CD14-positive monocyte (primary cell): ENCODE results near the gene CHI3L2. TPM values are rescaled to one million over a fixed set of nuclear protein-coding genes. Genes with fewer than 3 reads are reported as not detected.

Experiments used
- DNase-seq, 3 donors: peaks; one replicate each; pipeline ENCODE4 v3.0.0-alpha.2; 2011 to 2022
- H2AFZ ChIP-seq: 2 replicates; pipeline ENCODE4 v1.6.0; 2012; ENCODE audit warnings: mild to moderate bottlenecking, low read depth, low read length, inconsistent platforms; ENCODE audit not compliant: insufficient read depth, poor library complexity, severe bottlenecking
- H3K27ac ChIP-seq, 2 donors: 1 replicate in 1 of 2; 2 replicates in 1 of 2; pipeline ENCODE4 v1.5.1; 2012 to 2013; ENCODE audit warnings: low read length in 2 of 2, control low read depth in 1 of 2, inconsistent platforms in 1 of 2, low read depth in 1 of 2, mild to moderate bottlenecking in 1 of 2
- H3K27me3 ChIP-seq, 2 donors: one replicate each; pipeline versions ENCODE4 v1.6.0 to v1.6.1; 2011 to 2013; ENCODE audit warnings: low read length in 2 of 2; ENCODE audit not compliant: control insufficient read depth in 2 of 2, insufficient read depth in 2 of 2
- H3K36me3 ChIP-seq, 2 donors: replicated peaks in 1 of 2; 1 replicate in 1 of 2; 2 replicates in 1 of 2; pipeline versions ENCODE4 v1.5.1 to v1.6.1; 2012 to 2013; ENCODE audit warnings: low read length in 2 of 2, control low read depth in 1 of 2, inconsistent platforms in 1 of 2, mild to moderate bottlenecking in 1 of 2; ENCODE audit not compliant: insufficient read depth in 2 of 2, control insufficient read depth in 1 of 2
- H3K4me1 ChIP-seq, 2 donors: 1 replicate in 1 of 2; 2 replicates in 1 of 2; pipeline versions ENCODE4 v1.5.1 to v1.6.1; 2012 to 2013; ENCODE audit warnings: low read length in 2 of 2, control low read depth in 1 of 2, inconsistent platforms in 1 of 2, mild to moderate bottlenecking in 1 of 2, moderate library complexity in 1 of 2; ENCODE audit not compliant: insufficient read depth in 2 of 2, control insufficient read depth in 1 of 2
- H3K4me2 ChIP-seq: replicated peaks from 2 replicates; pipeline ENCODE3; 2012; ENCODE audit warnings: low read length, moderate library complexity, mild to moderate bottlenecking; ENCODE audit not compliant: poor library complexity, severe bottlenecking; ENCODE audit errors: extremely low read depth
- H3K4me3 ChIP-seq, 3 experiments: fragments of 200-600 bp in 1 of 3; sonication (generic) in 1 of 3; replicated peaks in 1 of 3; 1 replicate in 2 of 3; 2 replicates in 1 of 3; pipeline ENCODE4 v1.5.1; 2011 to 2013; ENCODE audit warnings: low read length in 3 of 3, mild to moderate bottlenecking in 3 of 3, control low read depth in 2 of 3, low read depth in 2 of 3, inconsistent platforms in 1 of 3, moderate library complexity in 1 of 3
- H3K79me2 ChIP-seq: 2 replicates; pipeline ENCODE4 v1.6.0; 2012; ENCODE audit warnings: mild to moderate bottlenecking, control low read depth, inconsistent platforms, low read length, moderate library complexity; ENCODE audit not compliant: insufficient read depth
- H3K9ac ChIP-seq: 2 replicates; pipeline ENCODE4 v1.6.0; 2017; ENCODE audit warnings: low read length, mild to moderate bottlenecking; ENCODE audit not compliant: insufficient read depth, poor library complexity, severe bottlenecking
- H3K9me3 ChIP-seq, 2 donors: replicated peaks in 1 of 2; 1 replicate in 1 of 2; 2 replicates in 1 of 2; pipeline versions ENCODE4 v1.5.1 to v1.6.1; 2012 to 2013; ENCODE audit warnings: low read length in 2 of 2, control low read depth in 1 of 2; ENCODE audit not compliant: control insufficient read depth in 1 of 2, insufficient read depth in 1 of 2
- H4K20me1 ChIP-seq: 2 replicates; pipeline ENCODE4 v1.6.0; 2012; ENCODE audit warnings: mild to moderate bottlenecking, low read length, control low read depth, moderate library complexity; ENCODE audit not compliant: insufficient read depth
- H3K27ac Mint-ChIP-seq, 7 donors: one replicate each; pipeline ENCODE4 v1.8.0; 2020; ENCODE audit warnings: mild to moderate bottlenecking in 7 of 7, mixed read lengths in 7 of 7, moderate library complexity in 6 of 7, inconsistent platforms in 2 of 7
- H3K27me3 Mint-ChIP-seq, 3 donors: one replicate each; pipeline ENCODE4 v1.8.0; 2021 to 2022; ENCODE audit warnings: low read depth in 3 of 3, mild to moderate bottlenecking in 3 of 3, mixed read lengths in 3 of 3, moderate library complexity in 3 of 3, inconsistent platforms in 1 of 3
- H3K36me3 Mint-ChIP-seq, 2 donors: one replicate each; pipeline ENCODE4 v1.8.0; 2020; ENCODE audit warnings: mixed read lengths in 2 of 2, inconsistent platforms in 1 of 2, mild to moderate bottlenecking in 1 of 2
- H3K4me1 Mint-ChIP-seq: one replicate; pipeline ENCODE4 v1.8.0; 2020; ENCODE audit warnings: mild to moderate bottlenecking, mixed read lengths
- H3K4me3 Mint-ChIP-seq, 2 donors: one replicate each; pipeline ENCODE4 v1.8.0; 2020; ENCODE audit warnings: mild to moderate bottlenecking in 2 of 2, mixed read lengths in 2 of 2, moderate library complexity in 1 of 2
- H3K9me3 Mint-ChIP-seq, 7 donors: one replicate each; pipeline ENCODE4 v1.8.0; 2020 to 2022; ENCODE audit warnings: mixed read lengths in 7 of 7, mild to moderate bottlenecking in 6 of 7, moderate library complexity in 6 of 7, inconsistent platforms in 2 of 7
- CTCF ChIP-seq: fragments of 200-600 bp; IDR thresholded peaks from one replicate; pipeline ENCODE4 v1.8.0; 2022; ENCODE audit warnings: antibody characterized with exemption, mild to moderate bottlenecking
- WGBS: methylation state at CpG from one replicate; pipeline ENCODE4 v1.1.5; 2013; ENCODE audit warnings: missing lambda C conversion rate; ENCODE audit not compliant: insufficient coverage; 5-methylcytosine and 5-hydroxymethylcytosine counted together
- intact Hi-C, 2 donors: fragments of 100-400 bp; cut with micrococcal nuclease; formaldehyde crosslinking; loops; one replicate each; pipeline versions ENCODE4 v1.15.0 to v1.15.1; 2023
- polyA plus RNA-seq, 3 donors: library from polyadenylated mRNA; depleted of rRNA in 1 of 3; unstranded in 2 of 3; stranded (reverse) in 1 of 3; fragments of 300-500 nt in 2 of 3; fragments of >200 nt in 1 of 3; fragmentation: Illumina TruSeq in 2 of 3; gene quantifications; 1 replicate in 2 of 3; 2 replicates in 1 of 3; pipeline ENCODE4 v1.2.3, GENCODE V29; 2012 to 2021

Gene CHI3L2
- polyA plus RNA-seq, 3 donors, result 1.2 to 9.9 (median 1.4) TPM

GRCh38 chr1:111275780-111276433 lies 48.4 kb downstream of the CHI3L2 start:
- no peaks in the 10 kb centered on the region for H3K36me3 ChIP-seq
- TF ChIP-seq CTCF, result no peak
- no peak overlapping the region for H3K9ac ChIP-seq
- H3K4me2 ChIP-seq, result no peak overlapping the region
- H3K27ac ChIP-seq, result no peak overlapping the region
- peaks cover 7 to 20% (median 13%) of the 10 kb centered on the region in 7 donors for H3K9me3 Mint-ChIP-seq
- intact Hi-C loops, result no loop called here
- DNase-seq, result no peak
- H3K27ac Mint-ChIP-seq, result no peak overlapping the region
- no peaks in the 10 kb centered on the region for H4K20me1 ChIP-seq
- no peak overlapping the region for H3K4me3 Mint-ChIP-seq
- H3K4me3 ChIP-seq, result no peak overlapping the region
- H3K27me3 ChIP-seq, result peaks cover 22 to 24% of the 10 kb centered on the region in 2 donors
- H3K4me1 ChIP-seq, result no peaks in the 10 kb centered on the region
- peaks cover 3 to 4% of the 10 kb centered on the region in 2 donors for H3K36me3 Mint-ChIP-seq
- H2AFZ ChIP-seq, result no peak overlapping the region
- H3K79me2 ChIP-seq, result no peaks in the 10 kb centered on the region
- peaks cover 24 to 44% (median 27%) of the 10 kb centered on the region in 3 donors for H3K27me3 Mint-ChIP-seq
- H3K9me3 ChIP-seq, result peaks cover 0 to 16% of the 10 kb centered on the region in 2 donors
- peaks cover 5% of the 10 kb centered on the region for H3K4me1 Mint-ChIP-seq

DNA sequence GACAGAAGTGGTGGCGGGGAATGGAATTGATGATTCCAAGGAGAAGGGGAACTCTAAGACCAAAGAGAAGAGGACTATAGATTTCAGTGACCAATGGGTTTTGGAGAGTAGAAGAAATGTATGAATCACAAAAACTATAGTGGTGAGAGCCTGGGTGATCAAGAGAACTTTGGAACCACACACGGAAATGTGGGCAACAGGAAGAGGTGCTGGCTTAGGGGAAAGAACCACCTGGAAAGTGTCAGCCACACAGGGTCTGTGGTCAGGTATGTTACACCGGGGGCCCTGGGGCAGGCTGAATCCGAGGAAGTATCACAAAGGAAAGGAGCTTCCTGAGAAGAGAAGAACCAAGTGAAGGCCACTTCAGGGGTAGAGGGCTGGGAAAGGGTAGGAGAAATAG lies 51.6 kb downstream of the CHI3L2 start:
- H3K4me1 ChIP-seq, result no peaks in the 10 kb centered on the region
- no peaks in the 10 kb centered on the region for H3K79me2 ChIP-seq
- peaks cover 2% of the 10 kb centered on the region in 2 donors for H3K27me3 ChIP-seq
- H3K27me3 Mint-ChIP-seq, result peaks cover 3 to 21% (median 4%) of the 10 kb centered on the region in 3 donors
- no peak for TF ChIP-seq CTCF
- no peaks in the 10 kb centered on the region for H3K4me1 Mint-ChIP-seq
- H3K9me3 Mint-ChIP-seq, result peaks cover 0 to 10% (median 7%) of the 10 kb centered on the region in 7 donors
- H3K9ac ChIP-seq, result no peak overlapping the region
- H4K20me1 ChIP-seq, result no peaks in the 10 kb centered on the region
- H3K4me3 Mint-ChIP-seq, result no peak overlapping the region
- H3K27ac ChIP-seq, result no peak overlapping the region
- DNase-seq, result no peak
- no peaks in the 10 kb centered on the region for H3K9me3 ChIP-seq
- 96% methylated on average over 4 of the region's 4 CpGs for WGBS
- intact Hi-C loops, result no loop called here
- H3K36me3 ChIP-seq, result no peaks in the 10 kb centered on the region
- H3K27ac Mint-ChIP-seq, result no peak overlapping the region
- no peak overlapping the region for H3K4me3 ChIP-seq
- no peak overlapping the region for H3K4me2 ChIP-seq
- H3K36me3 Mint-ChIP-seq, result no peaks in the 10 kb centered on the region
- no peak overlapping the region for H2AFZ ChIP-seq
